Kidney epithelial cell (primary cell): ENCODE measurements around the gene KCNJ13. TPM values are rescaled to one million over a fixed set of nuclear protein-coding genes. Genes with fewer than 3 reads are reported as not detected.

Experiments
- DNase-seq: peaks from one replicate; pipeline ENCODE4 v3.0.0-alpha.2; 2010; ENCODE audit warnings: low read depth
- H3K27me3 ChIP-seq: 2 replicates; pipeline ENCODE4 v1.6.0; 2011; ENCODE audit warnings: low read length; ENCODE audit not compliant: control insufficient read depth, insufficient read depth
- H3K36me3 ChIP-seq: 2 replicates; pipeline ENCODE4 v1.5.1; 2011; ENCODE audit warnings: low read length; ENCODE audit not compliant: control insufficient read depth, insufficient read depth
- H3K4me3 ChIP-seq: 2 replicates; pipeline ENCODE4 v1.5.1; 2011; ENCODE audit warnings: low read depth, mild to moderate bottlenecking, control low read depth, low read length
- CTCF ChIP-seq: IDR thresholded peaks from 2 replicates; pipeline ENCODE4 v1.5.1; 2011; ENCODE audit warnings: mild to moderate bottlenecking, moderate library complexity, low read length, control low read depth, inconsistent platforms; ENCODE audit not compliant: insufficient read depth, poor library complexity, severe bottlenecking
- total RNA-seq: library from RNA; depleted of rRNA; stranded (reverse); fragments of >200 nt; gene quantifications from 2 replicates; pipeline ENCODE4 v1.2.3, GENCODE V29; 2015

Gene KCNJ13
- total RNA-seq, 1 donor from 2014 or later = not detected

- Histone ChIP-seq H3K27me3 (no peaks in the 10 kb centered on the region), H3K4me3 (no peak overlapping the region), H3K36me3 (peaks cover 5% of the 10 kb centered on the region)
- no peak for TF ChIP-seq CTCF
- no peak for DNase-seq
Observed at GRCh38 chr2:232767866-232768265, 8.5 kb downstream of the KCNJ13 start.

DNA sequence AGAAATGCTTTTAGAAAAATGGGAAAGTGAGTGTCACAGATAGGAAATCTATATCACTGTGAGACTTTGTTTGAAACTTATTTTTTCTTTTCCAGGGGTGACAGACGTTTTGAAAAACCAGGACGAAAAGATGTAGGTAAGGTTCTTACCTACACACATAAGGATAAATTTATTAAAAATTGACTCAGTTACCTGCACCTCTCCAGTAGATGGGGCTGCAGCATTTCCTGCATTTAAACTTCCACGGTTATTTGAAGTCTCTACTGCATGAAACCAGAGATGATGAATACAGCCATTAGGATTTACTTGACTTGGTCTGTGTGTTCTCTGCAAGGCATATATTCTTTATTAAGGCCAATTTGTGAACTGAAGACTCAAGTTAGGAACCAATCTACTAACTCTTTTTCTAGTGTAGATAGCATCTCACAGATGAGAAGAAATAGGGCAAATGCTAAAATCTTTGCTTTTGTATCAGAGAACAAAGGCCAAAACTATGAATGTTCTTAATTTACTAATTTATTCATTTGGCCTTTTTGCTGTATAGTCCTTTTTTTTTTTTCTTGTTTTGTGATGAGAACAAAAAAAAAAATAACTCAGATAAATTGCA, 15.0 kb downstream of the KCNJ13 start:
- H3K4me3 ChIP-seq = no peak overlapping the region
- no peaks in the 10 kb centered on the region for H3K27me3 ChIP-seq
- peak; percentile 26 for DNase-seq
- TF ChIP-seq CTCF = peak; percentile 65
- peaks cover 1% of the 10 kb centered on the region for H3K36me3 ChIP-seq

GRCh38 chr2:232757905-232758304, 18.5 kb downstream of the KCNJ13 start:
- TF ChIP-seq CTCF = no peak
- H3K4me3 ChIP-seq = no peak overlapping the region
- H3K36me3 ChIP-seq = peaks cover 1% of the 10 kb centered on the region
- no peak for DNase-seq
- H3K27me3 ChIP-seq = no peaks in the 10 kb centered on the region

DNA sequence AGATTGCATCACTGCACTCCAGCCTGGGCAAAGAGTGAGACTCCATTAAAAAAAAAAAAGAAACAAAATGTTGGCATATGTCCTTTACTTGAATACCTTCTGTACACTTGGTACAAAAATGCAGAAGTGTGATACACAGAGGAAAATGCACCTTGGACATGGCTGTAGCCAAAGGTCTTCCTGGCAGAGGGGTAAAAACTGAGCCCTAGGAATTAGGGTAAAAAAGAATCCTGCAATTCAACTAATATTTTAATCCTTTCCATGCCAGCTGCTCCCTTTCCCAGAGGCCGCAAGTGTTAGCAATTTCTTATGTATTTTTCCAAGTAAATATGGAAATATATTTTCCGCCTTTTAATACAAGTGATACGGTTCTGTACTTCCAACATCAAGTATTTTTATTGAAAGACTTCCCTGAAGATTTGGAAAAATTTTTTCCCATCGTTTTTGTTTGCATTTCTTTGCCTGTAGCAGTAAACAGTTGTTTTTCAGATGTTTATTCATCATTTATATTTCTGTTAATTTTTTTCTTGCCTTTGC, 26.2 kb downstream of the KCNJ13 start:
- DNase-seq = no peak
- Histone ChIP-seq H3K27me3 (no peaks in the 10 kb centered on the region), H3K36me3 (no peaks in the 10 kb centered on the region), H3K4me3 (no peak overlapping the region)
- no peak for TF ChIP-seq CTCF

DNA sequence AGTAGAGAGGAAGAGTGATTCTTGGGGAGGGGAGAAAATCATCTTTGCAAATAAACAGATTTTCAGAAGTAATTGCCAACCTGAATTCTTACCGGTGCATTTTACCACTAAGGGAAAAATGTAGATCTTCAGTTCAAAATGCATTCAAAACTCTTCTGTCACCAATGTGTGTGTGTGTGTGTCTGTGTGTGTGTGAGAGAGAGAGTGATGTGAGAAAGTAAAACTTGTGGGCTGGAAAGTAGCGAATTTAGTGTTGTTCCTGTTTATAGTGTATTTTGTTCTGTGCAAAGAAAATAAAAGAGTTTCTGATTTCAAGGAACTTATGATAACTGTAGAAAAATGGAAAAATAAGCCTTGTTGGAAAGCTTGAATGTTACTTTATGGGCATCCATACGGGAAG, 27.0 kb downstream of the KCNJ13 start:
- Histone ChIP-seq H3K36me3 (no peaks in the 10 kb centered on the region), H3K27me3 (no peaks in the 10 kb centered on the region), H3K4me3 (no peak overlapping the region)
- DNase-seq = no peak
- no peak for TF ChIP-seq CTCF

- Histone ChIP-seq H3K36me3 (no peaks in the 10 kb centered on the region), H3K4me3 (no peak overlapping the region), H3K27me3 (no peaks in the 10 kb centered on the region)
- no peak for TF ChIP-seq CTCF
- no peak for DNase-seq
Observed at GRCh38 chr2:232748038-232748437, 28.3 kb downstream of the KCNJ13 start.
